ENCODE data around the gene EFTUD2.

GRCh38 chr17:44875761-44876160 is 23.5 kb downstream of the EFTUD2 start:
- TF ChIP-seq GATA2 (IDR thresholded peaks at IDR 0.05; ENCODE audit: low read depth, low read length) (no peak), GATA3 (IDR thresholded peaks at IDR 0.05; ENCODE audit: low read depth, low read length) (no peak)
